Measurements from ENCODE around the gene CCR5AS.
"Not testable (repeated sequence)": the region's sequence is repeated elsewhere in the genome, so short reads cannot be mapped to it uniquely, and the experiment has no call there.

Gene CCR5AS

DNA sequence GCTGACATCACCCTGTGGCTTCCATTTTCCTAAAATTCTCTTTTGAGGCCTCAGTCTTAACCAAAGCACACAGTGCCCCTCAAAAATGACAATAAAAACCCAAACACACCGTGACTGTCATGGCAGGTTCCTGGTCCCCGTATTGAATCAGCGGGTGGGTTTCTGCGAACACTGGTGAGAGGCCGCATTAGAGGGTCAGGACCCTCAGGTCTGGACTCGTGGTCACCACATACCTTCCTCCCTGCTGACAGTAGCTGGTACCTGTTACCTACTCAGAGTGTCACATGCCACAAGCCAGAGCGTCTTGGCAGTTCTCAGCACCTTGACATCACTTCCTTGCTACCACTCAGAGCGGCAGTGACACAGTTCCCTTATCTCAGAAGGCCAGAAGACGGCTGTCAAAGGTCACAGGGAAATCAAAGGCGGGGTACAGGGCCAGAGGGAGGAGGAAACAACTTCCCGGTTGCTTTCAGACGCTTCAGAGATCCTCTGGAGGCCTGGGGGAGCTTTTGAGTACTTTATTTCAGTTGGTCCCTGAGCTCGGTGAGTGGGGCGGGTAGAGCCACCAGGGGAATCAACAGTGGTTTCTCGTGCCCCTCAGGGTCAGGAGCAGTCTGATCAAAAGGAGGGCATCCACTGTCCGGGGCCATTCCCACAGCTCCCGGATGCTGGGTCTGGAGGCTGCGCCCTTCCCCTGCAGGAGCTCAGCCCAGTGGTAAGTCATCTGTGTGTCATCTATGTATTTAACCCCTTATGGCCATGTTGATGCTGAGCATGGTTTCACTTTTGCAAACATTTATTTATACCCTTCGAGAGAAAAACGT lies at the start of gene CCR5AS, which contains the start of gene CCRL2:
Gene CCR5AS (minus strand): TSS at position 279 of the 824 bp plus-strand sequence.
Gene CCRL2 (plus strand): TSS at position 472 of the 824 bp plus-strand sequence. CDS start 821 bp downstream, outside the sequence.
- no peak for FAIRE-seq

DNA sequence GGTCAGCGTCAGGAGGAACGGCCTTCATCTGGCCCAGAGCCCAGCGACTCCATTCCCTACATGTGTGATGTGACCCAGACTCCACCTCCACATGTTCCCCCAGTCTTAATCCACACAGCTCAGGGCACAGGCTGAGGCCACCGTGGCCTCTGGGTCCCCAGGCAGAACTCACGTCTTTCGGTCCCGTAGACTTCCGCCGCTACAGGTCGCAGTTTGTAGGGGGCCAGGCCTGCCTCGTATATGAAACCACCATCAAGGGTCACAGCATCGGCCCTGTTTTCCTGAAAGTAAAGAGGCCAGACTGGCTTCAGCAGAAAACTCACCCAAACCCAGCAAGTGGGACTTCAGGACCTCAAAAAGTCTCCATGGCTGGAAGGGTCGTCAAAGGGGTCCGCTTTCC lies 49.3 kb upstream of the CCR5AS start:
- FAIRE-seq, result no peak

DNA sequence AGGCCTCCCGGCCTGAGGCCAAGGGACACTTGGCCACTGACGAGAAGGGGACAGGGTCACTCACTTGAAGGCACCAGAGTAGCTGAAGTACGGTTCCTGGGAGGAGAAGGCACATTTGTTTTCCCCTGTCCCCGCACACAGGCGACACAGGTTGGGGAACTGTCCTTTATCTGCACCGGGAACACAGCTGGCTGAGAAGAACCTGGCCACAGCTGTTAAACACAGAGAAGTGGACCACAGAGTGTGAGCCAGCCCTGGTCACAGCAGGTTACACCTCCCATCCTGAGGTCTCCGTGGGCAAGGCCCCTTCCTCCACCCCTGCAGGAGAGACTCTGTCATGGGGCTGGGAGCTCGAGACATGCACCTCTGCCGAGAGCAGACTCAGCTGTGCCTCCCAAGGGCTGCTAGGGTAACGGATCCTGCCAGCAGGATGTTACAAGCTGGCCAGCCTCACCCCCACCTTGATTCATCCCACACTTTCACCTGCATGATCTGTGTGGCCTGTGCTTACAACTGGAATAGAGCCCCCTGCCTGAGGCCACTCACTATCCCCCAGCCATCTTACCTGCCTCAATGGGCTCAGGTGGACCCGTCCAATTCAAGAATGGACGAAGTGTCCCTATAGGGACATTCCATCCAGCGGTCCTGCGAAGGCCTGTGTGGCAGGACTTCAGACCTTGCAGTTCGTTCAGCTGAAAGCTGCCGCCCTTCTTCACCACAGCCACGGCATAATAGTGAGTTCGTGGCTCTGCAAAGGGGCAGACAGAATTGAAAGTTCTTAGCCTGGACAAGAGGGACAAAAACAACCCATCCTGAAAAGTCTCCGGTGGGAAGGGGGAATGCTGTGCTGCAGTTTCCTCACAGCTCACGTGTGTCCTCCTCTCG lies 48.6 kb upstream of the CCR5AS start:
- no peak for FAIRE-seq

DNA sequence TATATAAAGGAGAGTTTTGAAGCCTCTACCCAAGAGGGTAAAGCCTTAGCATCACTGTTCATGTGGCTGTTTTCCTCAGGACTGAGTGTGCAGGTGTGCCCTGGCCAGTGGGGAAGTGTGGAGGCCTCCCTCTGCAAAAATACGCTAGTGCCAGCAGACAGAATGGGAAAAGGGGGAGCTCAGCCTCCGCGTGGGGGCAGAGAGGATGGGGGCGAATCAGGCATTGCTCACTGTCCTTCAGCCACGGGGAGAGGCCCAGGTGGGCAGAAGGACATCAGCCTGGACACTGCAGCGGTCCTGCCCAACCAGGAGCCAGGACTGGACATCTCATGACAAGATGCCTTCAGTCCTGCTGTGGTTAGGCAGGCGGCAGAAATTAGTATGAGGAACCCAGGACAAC lies 47.7 kb upstream of the CCR5AS start:
- no peak for FAIRE-seq

GRCh38 chr3:46454209-46454595 lies 47.3 kb upstream of the CCR5AS start:
- no peak for FAIRE-seq

DNA sequence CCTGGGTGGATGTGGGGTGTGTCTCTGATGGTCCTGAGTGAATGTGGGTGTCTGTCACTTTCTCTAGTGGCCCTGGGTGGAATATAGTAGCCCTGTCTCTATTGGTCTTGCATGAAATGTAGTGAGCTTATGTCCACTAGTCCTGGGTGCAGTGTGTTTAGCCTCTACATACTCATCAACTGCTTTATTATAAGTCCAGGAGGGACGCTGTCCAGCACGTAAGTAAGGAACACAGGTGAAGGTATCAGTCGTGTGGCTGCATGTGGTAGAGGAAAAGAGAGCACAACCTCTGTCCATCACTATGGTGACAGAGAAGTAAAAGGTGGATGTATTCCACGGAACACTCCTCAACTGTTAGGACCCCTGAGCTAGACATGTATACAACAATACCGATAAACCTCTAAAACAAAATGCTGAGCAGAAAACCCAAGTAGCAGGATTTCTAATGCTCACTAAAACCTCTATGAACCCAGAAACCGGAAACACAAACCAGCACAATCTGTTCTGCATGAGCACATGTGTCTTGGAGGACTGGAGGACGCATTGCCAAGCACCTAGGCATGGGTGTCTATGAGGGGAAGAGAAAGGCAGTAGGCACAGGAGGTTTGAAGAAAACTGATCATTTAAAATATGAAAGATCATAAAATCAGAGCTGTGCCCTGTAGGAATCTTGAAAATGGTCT lies 46.8 kb upstream of the CCR5AS start:
- no peak for FAIRE-seq

GRCh38 chr3:46449755-46450552 lies 43.1 kb upstream of the CCR5AS start:
- no peak for FAIRE-seq

DNA sequence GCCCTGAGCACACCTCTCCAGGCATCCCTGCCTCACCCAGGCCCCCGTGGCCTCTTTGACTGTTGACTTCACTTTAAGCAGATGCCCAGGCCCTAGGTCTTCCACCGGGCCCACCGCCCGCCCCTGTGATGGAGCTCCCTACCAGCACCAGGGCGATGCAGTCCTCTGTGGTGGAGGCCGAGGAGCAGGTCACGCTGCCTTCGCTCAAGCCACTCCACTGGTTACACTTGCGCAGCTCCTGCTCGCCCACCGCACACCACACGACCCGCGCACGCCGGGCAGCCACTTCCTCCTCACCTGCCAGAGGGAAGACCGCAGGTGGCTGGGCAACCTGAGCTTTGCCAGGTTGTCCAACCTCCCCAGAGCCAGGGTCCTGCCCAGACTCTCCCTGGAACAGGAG lies 41.9 kb upstream of the CCR5AS start:
- no peak for FAIRE-seq

DNA sequence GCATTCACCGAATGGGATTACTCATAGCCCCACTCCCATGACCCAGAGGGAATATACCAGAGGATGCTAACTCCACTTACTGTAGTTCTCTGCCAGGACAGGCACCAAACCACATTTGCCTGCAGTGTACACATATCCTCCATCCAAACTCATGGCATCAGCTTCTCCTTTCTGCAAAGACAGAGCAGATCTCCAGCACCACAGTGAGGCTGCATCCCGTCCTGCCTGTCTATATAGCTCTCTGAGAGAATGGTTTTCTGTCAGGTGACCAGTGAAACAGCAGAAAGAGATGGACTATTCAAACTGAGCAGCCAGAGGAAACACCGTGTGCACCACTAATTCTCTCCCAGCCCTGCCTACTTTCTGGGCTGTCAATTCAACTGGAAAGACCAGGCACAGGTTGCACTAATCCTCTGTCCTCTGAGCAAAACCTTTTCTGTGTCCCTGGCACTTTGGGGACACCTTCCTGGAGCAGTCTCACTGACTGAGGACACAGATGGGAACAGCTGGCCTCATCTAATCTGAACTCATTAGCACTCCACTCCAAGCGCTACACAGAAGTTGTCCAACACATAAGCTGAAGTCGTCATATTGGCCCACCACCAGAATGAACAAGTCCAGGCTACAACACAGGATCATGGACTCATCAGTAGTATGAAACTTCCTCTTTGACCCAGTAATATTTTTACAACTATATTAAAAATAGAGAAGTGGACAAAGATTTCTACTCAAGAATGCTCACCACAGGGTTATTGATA lies 40.5 kb upstream of the CCR5AS start:
- FAIRE-seq, result no peak

DNA sequence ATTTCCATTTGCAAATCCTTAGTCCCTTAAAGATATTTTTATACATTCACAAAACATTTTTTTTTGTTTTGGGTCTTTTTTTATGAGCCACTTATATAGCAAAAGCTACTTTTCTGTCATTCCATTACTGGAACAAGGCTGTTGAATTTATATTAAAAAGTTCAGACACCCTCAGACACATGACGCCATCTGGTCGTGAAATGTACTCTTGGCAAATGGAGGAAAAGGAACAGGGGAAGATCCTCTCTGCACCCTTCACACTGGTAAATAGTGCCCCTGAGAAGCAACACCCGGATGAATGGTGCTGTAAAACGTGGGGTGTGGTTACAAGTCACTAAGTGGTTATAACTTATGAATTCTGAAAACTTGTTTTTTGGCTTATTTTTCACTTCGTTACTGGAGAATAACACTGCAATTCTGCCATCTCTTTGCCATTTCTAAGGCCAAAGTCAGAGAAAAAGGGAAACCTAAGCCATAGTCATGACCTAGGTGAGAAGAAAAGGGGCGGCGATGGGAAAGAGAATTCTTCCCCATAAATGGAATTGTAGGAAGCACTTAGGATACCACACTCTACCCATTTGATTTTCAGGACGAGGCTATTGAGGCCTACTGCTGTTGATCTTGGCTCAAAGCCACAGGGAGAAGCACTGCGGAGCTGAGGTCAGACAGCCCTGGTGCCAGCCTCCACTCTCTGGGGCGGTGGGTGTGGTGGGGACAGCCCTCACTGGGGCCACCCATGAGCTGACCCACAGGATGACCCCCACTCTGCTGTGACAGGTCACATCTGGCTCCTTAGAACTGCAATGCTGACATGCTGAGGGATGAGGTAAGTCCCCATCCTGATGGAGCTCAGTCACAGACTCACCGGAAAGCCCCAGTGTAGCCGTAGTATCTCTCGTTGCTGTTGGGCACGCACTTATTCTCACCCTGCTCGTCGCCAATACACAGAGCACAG lies 36.0 kb upstream of the CCR5AS start:
- no peak for FAIRE-seq

DNA sequence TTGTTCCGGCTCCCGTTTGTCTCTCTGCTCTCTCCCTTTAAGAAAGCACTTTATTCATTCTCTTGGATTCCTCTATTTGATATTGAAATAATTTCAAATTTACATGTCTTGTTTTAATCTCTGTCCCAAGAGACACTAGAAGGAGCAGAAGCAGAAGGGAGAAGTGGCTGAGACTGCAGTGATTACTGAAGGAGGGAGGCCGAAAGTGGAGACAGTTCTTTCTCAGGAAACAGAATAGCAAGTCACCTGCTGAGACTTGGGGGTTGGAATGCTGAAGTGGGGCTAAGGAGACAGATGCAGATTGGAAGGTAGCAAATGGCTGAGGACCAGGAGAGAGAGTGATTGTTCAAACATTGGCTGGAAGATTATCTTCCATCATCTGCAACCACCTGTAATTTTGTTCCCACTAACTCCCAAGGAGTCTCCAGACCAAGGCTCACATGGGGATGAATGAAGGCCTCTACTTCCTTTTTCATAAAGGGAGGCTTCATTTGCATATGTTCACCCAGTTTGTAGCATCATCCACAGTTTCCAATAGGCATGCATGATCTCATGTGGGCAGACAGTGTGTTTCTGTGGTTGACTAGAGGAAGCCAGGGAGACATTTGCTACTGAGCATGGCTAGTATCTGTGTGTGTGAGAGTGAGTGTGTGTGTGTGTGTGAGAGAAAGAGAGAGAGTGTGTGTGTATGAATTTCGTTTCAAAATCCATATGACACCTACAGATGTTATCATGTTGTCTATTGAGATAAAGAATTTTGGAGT lies 33.8 kb upstream of the CCR5AS start:
- no peak for FAIRE-seq

DNA sequence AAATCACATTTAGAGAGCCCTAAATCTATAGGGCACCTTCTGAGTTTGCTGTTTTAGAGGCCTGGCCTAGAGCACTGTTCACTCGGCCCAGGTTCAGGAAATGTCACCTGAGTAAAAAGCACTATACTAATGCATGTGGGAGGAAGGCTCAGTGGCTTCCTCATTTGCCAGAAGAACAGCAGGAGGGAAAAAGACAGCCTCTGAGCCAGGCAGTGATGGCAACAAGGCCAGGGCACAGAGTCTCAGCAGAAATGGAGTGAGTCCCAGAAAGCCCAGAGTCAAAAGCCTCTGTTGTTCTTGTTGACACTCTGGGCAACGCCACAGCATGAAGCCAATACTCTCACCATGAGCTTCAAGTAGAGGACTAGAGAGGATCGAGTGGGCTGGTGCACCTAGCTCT lies 32.0 kb upstream of the CCR5AS start:
- FAIRE-seq, result no peak

- FAIRE-seq, result no peak
Observed at GRCh38 chr3:46435081-46435726, 28.3 kb upstream of the CCR5AS start.

GRCh38 chr3:46433841-46434240 lies 27.0 kb upstream of the CCR5AS start:
- no peak for FAIRE-seq

GRCh38 chr3:46433118-46433517 lies 26.3 kb upstream of the CCR5AS start:
- not testable (repeated sequence) for FAIRE-seq

- not testable (repeated sequence) for FAIRE-seq
Observed at GRCh38 chr3:46431905-46432304, 25.0 kb upstream of the CCR5AS start.

GRCh38 chr3:46430879-46431278 lies 24.0 kb upstream of the CCR5AS start:
- FAIRE-seq, result not testable (repeated sequence)

DNA sequence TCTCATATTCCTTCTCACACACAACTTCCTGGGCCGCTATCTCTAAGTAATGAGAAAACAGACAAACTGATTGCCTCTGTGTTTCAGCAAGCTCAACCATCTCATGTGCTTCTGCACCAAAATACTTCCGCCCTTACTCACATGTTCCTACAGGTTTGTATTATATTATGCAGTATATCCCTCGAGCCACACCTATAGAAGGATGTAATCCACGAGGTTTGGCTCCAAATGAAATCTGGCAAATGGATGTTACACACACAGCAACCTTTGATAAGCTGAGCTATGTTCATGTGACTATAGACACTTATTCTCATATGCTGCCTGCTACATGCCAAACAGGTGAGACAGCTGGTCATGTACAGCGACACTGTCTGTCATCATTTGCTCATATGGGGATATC lies 22.8 kb upstream of the CCR5AS start:
- no peak for FAIRE-seq

DNA sequence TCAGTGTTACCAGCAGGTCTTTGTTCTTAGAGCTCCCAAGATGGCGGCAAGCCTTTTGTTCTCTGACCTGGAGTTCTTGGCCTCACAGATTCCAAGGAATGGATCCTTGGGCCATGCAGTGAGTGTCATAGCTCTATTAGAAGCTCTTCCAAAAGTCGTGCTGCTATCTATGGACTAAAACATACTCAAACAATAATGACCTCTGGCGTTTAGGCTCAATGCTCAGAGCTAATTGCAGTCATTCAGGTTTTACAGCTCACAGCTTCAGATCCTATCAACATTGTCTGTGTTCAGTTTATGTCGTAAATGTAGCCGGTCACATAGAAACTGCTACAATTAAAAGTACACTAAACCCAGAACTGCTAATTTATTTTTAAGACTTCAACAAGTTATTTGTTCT lies 22.4 kb upstream of the CCR5AS start:
- no peak for FAIRE-seq

Data from A204.1 (cell line).